ENCODE data around the gene SCN2B. TPM values are rescaled to one million over a fixed set of nuclear protein-coding genes. Genes with fewer than 3 reads are reported as not detected.

SCN2B gene, protein sequence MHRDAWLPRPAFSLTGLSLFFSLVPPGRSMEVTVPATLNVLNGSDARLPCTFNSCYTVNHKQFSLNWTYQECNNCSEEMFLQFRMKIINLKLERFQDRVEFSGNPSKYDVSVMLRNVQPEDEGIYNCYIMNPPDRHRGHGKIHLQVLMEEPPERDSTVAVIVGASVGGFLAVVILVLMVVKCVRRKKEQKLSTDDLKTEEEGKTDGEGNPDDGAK
- 1 to 10 TPM in 1 of 3 donors, under 1 TPM in 2; 0.23 to 3.7 (median 0.34) TPM for total RNA-seq
- long read RNA-seq, donor 1, full-length matches to known transcripts: 5 of 11 reads
- long read RNA-seq, donor 1, partial matches to known transcripts: 0 of 11 reads
- long read RNA-seq, donor 1, other reads (novel, unspliced or antisense): 6 of 11 reads
- long read RNA-seq, donor 2: 0 reads

DNA sequence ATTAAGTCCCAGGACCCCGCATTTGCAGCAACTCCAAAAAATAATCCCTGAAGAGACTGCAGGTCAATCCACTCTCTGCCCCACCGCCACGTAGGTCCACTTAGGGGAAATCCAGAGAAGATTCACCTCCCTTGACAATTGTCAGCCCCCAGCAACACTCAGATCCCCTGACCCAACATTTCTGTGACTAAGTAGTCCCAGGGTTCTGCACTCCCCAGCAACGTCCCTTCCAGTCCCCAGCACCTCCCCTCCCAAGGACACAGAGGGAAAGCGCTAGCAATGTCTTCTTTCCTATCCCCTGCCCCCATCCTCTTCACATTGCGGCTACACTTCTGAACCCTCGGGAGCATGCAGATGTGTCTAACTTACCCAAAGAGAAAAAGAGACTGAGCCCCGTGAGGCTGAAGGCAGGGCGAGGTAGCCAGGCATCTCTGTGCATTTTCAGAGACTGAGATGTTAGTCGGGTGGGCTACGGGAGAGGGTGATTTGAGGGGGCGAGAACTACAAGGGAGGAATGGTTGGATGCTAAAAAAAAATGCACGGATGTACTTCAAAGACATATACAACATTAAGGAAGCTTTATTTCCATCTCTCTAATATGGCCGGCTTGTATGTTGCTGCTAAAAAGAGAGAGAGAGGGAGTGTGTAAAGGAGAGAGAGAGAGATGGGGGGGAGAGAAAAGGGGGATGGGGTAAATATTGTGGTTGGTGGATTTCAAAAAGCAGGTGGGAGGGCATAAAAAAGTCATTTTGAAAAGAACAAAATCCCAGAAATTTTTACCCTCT lies at the start of gene SCN2B:
TSS of gene SCN2B (minus strand) at position 647 of the 785 bp plus-strand sequence. CDS start at position 439, 208 bp downstream.
- Histone ChIP-seq H3K4me3 (no peak within 1 kb of the TSS), H3K9me3 (no peaks in the 10 kb centered on the region), H3K4me1 (ENCODE audit: low read depth) (peaks cover 7% of the 10 kb centered on the region), H3K36me3 (ENCODE audit: low read depth) (no peaks in the 10 kb centered on the region)
- no peak for ATAC-seq
- no peak for DNase-seq
- intact Hi-C loops (cut with DNase I, micrococcal nuclease): no loop called here
- TF ChIP-seq, protein P1, sequence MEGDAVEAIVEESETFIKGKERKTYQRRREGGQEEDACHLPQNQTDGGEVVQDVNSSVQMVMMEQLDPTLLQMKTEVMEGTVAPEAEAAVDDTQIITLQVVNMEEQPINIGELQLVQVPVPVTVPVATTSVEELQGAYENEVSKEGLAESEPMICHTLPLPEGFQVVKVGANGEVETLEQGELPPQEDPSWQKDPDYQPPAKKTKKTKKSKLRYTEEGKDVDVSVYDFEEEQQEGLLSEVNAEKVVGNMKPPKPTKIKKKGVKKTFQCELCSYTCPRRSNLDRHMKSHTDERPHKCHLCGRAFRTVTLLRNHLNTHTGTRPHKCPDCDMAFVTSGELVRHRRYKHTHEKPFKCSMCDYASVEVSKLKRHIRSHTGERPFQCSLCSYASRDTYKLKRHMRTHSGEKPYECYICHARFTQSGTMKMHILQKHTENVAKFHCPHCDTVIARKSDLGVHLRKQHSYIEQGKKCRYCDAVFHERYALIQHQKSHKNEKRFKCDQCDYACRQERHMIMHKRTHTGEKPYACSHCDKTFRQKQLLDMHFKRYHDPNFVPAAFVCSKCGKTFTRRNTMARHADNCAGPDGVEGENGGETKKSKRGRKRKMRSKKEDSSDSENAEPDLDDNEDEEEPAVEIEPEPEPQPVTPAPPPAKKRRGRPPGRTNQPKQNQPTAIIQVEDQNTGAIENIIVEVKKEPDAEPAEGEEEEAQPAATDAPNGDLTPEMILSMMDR (IDR thresholded peaks at IDR 0.05): no peak

DNA sequence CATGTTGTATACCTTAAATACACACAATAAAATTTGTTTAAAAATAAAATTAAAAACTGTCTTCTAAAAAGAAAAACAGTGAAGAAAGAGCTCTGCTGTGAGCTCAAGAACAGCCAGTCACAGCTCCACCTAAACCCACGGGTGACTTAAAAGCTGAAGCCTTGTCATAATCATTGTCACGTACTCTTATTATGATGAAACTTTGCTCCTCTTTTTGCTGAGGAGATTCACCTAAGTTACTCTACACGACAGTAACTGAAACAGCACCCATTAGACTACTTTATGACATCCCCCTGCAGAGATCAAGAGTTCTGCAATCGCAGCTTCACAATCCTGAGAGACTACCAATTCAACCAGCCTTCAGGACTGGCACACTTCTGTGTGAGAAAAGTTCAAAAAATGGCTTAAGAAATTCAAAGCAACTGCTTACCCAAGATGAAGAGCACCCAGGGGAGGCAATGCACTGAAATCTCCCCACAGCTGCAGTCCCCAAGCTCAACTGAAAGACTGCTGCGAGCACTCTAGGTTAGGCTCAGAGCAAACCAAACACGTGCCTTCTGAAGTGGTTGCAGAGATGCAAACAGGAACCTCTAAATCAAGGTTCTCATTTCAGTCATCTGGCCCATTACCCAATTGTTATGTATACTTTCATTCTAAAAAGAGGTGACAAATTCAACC lies 48.2 kb upstream of the SCN2B start, which contains the start of gene JAML:
TSS of gene JAML (minus strand) at position 501 of the 678 bp plus-strand sequence. CDS start 10,145 bp downstream, outside the sequence.
- ATAC-seq (peak; percentile 70), DNase-seq (peak in 1 of 3 donors; percentile 60)
- H3K4me3 ChIP-seq: no peak within 1 kb of the TSS
- no peaks in the 10 kb centered on the region for H3K36me3 ChIP-seq (ENCODE audit: low read depth)
- intact Hi-C loops (cut with DNase I, micrococcal nuclease): no loop called here
- no peaks in the 10 kb centered on the region for H3K9me3 ChIP-seq
- TF ChIP-seq, protein P1 (IDR thresholded peaks at IDR 0.05): no peak
- H3K4me1 ChIP-seq (ENCODE audit: low read depth): no peaks in the 10 kb centered on the region

DNA sequence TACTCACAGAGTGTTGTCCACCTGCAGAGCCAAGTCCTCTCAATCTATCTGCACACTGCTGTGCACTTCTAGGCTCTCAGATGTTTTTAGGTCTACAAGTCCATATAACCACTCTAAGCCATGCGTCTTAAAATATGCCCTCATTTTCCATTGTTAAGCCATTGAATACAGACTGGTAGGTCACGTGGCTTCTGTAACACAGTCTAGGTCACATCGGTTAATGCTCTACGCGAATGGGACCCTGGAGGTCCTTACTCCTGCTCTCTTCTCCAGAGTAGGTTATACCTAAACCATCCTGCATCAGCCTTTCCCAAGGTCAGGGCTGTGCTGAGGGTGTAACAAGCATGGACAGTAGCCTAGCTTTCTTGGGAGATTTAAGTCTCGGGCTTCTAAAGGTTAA lies 47.6 kb upstream of the SCN2B start:
- DNase-seq (no peak), ATAC-seq (peak; percentile 26)
- no peak overlapping the region for H3K4me3 ChIP-seq
- no peaks in the 10 kb centered on the region for H3K36me3 ChIP-seq (ENCODE audit: low read depth)
- no peaks in the 10 kb centered on the region for H3K4me1 ChIP-seq (ENCODE audit: low read depth)
- intact Hi-C loops (cut with DNase I, micrococcal nuclease): no loop called here
- TF ChIP-seq, protein P1 (IDR thresholded peaks at IDR 0.05): no peak
- no peaks in the 10 kb centered on the region for H3K9me3 ChIP-seq

DNA sequence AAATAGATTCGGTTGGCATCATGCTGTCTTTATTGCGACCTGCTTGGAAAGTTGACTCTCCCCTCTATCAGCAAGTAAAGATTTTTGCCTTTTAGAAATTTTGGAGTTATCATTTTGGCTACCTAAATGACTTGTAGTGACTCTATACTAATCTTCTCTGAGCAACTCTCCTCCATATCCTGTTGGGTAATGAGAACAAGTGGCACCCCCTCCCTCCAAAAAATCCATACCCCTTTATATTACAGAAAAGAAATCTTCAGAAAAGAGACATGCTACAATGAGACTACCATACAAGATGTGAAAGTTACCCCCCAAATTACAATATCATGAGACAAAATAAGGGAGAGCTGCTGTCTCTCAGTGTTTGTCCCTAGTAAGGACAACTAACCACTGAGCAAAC lies 47.1 kb upstream of the SCN2B start:
- DNase-seq: no peak

DNA sequence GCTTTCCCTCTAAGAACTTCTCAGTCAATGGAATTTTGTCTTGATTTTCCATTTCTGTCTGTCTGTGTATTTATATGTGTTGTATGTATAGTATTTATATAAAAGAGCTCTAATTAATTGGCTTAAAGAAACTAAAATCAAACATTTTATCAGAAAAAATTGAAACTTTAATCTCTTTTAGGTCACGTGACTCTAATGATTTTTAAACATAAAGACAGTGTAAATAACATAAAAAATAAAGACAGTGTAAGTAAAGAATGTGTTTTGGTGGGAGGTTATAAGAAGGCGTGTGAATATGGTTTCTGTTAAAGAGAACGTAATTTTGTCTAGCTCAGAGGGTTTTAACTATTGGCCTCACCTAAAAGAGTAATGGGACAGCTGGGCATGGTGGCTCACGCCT lies 46.0 kb upstream of the SCN2B start:
- DNase-seq (no peak), ATAC-seq (no peak)
- TF ChIP-seq, protein P1 (IDR thresholded peaks at IDR 0.05): no peak
- Histone ChIP-seq H3K4me1 (ENCODE audit: low read depth) (no peaks in the 10 kb centered on the region), H3K4me3 (no peak overlapping the region), H3K9me3 (no peaks in the 10 kb centered on the region), H3K36me3 (ENCODE audit: low read depth) (no peaks in the 10 kb centered on the region)
- intact Hi-C loops (cut with DNase I, micrococcal nuclease): no loop called here

More for the DNA sequence above, 47.1 kb upstream of the SCN2B start:
- ATAC-seq: no peak
- H3K9me3 ChIP-seq: no peaks in the 10 kb centered on the region
- no peaks in the 10 kb centered on the region for H3K36me3 ChIP-seq (ENCODE audit: low read depth)
- TF ChIP-seq, protein P1 (IDR thresholded peaks at IDR 0.05): no peak
- H3K4me3 ChIP-seq: no peak overlapping the region
- intact Hi-C loops (cut with DNase I, micrococcal nuclease): no loop called here
- H3K4me1 ChIP-seq (ENCODE audit: low read depth): no peaks in the 10 kb centered on the region

All from mucosa of descending colon (tissue), 3 donors.